HCT116 (cell line): ENCODE data around the gene FHDC1. TPM values are rescaled to one million over a fixed set of nuclear protein-coding genes. Genes with fewer than 3 reads are reported as not detected.
A peak's percentile ranks its signal among the peaks of the same experiment; 100 is the strongest.

Source experiments
- ATAC-seq: fragments of 200-7000 bp; cut with Tn5 transposase; 2 replicates; pipeline ENCODE4 v1.9.1; 2020; ENCODE audit warnings: mild to moderate bottlenecking, moderate library complexity
- BruUV-seq: library from RNA; stranded (reverse); fragments of 400-500 nt; replicated peaks from 2 replicates; lab custom pipeline; 2021; lab: Mats Ljungman, UMichigan
- CTCF ChIA-PET: fragments of 300-600 bp; sonication (Branson Sonifier 250); formaldehyde crosslinking; loops from one replicate; lab custom pipeline; 2021; ENCODE audit warnings: antibody characterized with exemption; lab: Charles Lee
- POLR2A ChIA-PET: fragments of 300-600, 350-600 bp; sonication (Branson Sonifier 250); formaldehyde crosslinking; loops from one replicate; lab custom pipeline; 2021; ENCODE audit warnings: antibody characterized with exemption; lab: Charles Lee
- RAD21 ChIA-PET, 2 experiments: fragments of 300-600 bp; sonication (Branson Sonifier 250); formaldehyde crosslinking; loops; one replicate each; lab custom pipeline; 2023; ENCODE audit warnings: low total read pairs in 2 of 2; ENCODE audit not compliant: uncharacterized antibody in 2 of 2, unreplicated experiment in 2 of 2, low non-redundant PET in 1 of 2; lab: Charles Lee
- DNase-seq: peaks from one replicate; pipeline ENCODE4 v3.0.0-alpha.2; 2010; ENCODE audit warnings: low read depth, low spot score
- H2AFZ ChIP-seq: fragments of 200-600 bp; shearing (Covaris generic), sonication (generic); 2 replicates; pipeline ENCODE4 v1.6.1; 2017; ENCODE audit warnings: low read depth, mixed run types, mixed read lengths, antibody characterized with exemption, low read length; ENCODE audit not compliant: poor library complexity, severe bottlenecking
- H3K27ac ChIP-seq: 2 replicates; pipeline ENCODE4 v1.5.1; 2012; ENCODE audit warnings: low read depth, low read length
- H3K27me3 ChIP-seq: fragments of 200-600 bp; sonication (generic); 2 replicates; pipeline ENCODE4 v1.6.1; 2016; ENCODE audit warnings: mixed run types, low read length, mixed read lengths; ENCODE audit not compliant: insufficient read depth
- H3K36me3 ChIP-seq, 2 experiments: fragments of 200-500 bp in 1 of 2; fragments of 200-600 bp in 1 of 2; sonication (Bioruptor generic) in 1 of 2; sonication (generic) in 1 of 2; 2 replicates each; pipeline versions ENCODE4 v1.5.1 to v1.6.1; 2014 to 2016; ENCODE audit warnings: low read length in 2 of 2, inconsistent platforms in 1 of 2, mixed read lengths in 1 of 2, mixed run types in 1 of 2; ENCODE audit not compliant: insufficient read depth in 2 of 2, control insufficient read depth in 1 of 2
- H3K4me1 ChIP-seq, 2 experiments: fragments of 200-600 bp in 1 of 2; sonication (generic) in 1 of 2; 2 replicates each; pipeline versions ENCODE4 v1.5.1 to v1.6.1; 2012 to 2017; ENCODE audit warnings: low read length in 2 of 2, inconsistent platforms in 1 of 2, mild to moderate bottlenecking in 1 of 2, mixed read lengths in 1 of 2, mixed run types in 1 of 2, moderate library complexity in 1 of 2; ENCODE audit not compliant: insufficient read depth in 2 of 2, control insufficient read depth in 1 of 2
- H3K4me2 ChIP-seq: fragments of 200-600 bp; sonication (generic); 2 replicates; pipeline ENCODE4 v1.6.1; 2017; ENCODE audit warnings: mixed run types, low read length, mixed read lengths
- H3K4me3 ChIP-seq, 2 experiments: fragments of 200-600 bp in 1 of 2; sonication (generic) in 1 of 2; replicated peaks in 1 of 2; 2 replicates each; pipeline ENCODE4 v1.5.1; 2011 to 2016; ENCODE audit warnings: low read length in 2 of 2, control low read depth in 1 of 2, low read depth in 1 of 2, mild to moderate bottlenecking in 1 of 2, mixed read lengths in 1 of 2, mixed run types in 1 of 2
- H3K79me2 ChIP-seq: fragments of 200-600 bp; sonication (generic); 2 replicates; pipeline ENCODE4 v1.6.1; 2017; ENCODE audit warnings: mild to moderate bottlenecking, mixed run types, low read length, moderate library complexity, mixed read lengths; ENCODE audit not compliant: insufficient read depth
- H3K9ac ChIP-seq: fragments of 200-600 bp; sonication (generic); 2 replicates; pipeline ENCODE4 v1.6.1; 2016; ENCODE audit warnings: low read length, mixed read lengths
- H3K9me2 ChIP-seq: fragments of 200-600 bp; sonication (generic), shearing (Covaris generic); 2 replicates; pipeline ENCODE4 v1.6.1; 2017; ENCODE audit warnings: mixed run types, mild to moderate bottlenecking, moderate library complexity; ENCODE audit not compliant: insufficient read depth
- H3K9me3 ChIP-seq, 2 experiments: fragments of 200-500 bp in 1 of 2; fragments of 200-600 bp in 1 of 2; sonication (Bioruptor generic) in 1 of 2; sonication (generic) in 1 of 2; 2 replicates each; pipeline ENCODE4 v1.6.1; 2014 to 2017; ENCODE audit warnings: low read length in 2 of 2, mixed read lengths in 2 of 2, inconsistent platforms in 1 of 2, low read depth in 1 of 2, mild to moderate bottlenecking in 1 of 2, mixed run types in 1 of 2, moderate library complexity in 1 of 2; ENCODE audit not compliant: control insufficient read depth in 1 of 2, insufficient read depth in 1 of 2
- H4K20me1 ChIP-seq: fragments of 200-600 bp; sonication (generic), shearing (Covaris generic); 2 replicates; pipeline ENCODE4 v1.6.1; 2017; ENCODE audit warnings: mixed run types, mild to moderate bottlenecking, moderate library complexity; ENCODE audit not compliant: insufficient read depth
- CTCF ChIP-seq, 3 experiments: fragments of 200-600 bp in 1 of 3; sonication (generic) in 1 of 3; IDR thresholded peaks in 2 of 3; conservative IDR thresholded peaks in 1 of 3; 2 replicates each; pipeline ENCODE4 v1.5.1; 2012 to 2017; ENCODE audit warnings: low read depth in 2 of 3, low read length in 2 of 3, antibody characterized with exemption in 1 of 3, borderline replicate concordance in 1 of 3, control low read depth in 1 of 3, mild to moderate bottlenecking in 1 of 3, mixed read lengths in 1 of 3, mixed run types in 1 of 3, moderate library complexity in 1 of 3; ENCODE audit not compliant: insufficient read depth in 1 of 3
- EGR1 ChIP-seq: IDR thresholded peaks from 2 replicates; pipeline ENCODE4 v1.6.1; 2012; ENCODE audit warnings: low read depth
- ELF1 ChIP-seq: IDR thresholded peaks from 2 replicates; pipeline ENCODE4 v1.6.1; 2012; ENCODE audit warnings: low read depth, borderline replicate concordance
- POLR2AphosphoS5 ChIP-seq: IDR thresholded peaks from 2 replicates; pipeline ENCODE4 v1.6.1; 2011; ENCODE audit warnings: mild to moderate bottlenecking, low read depth, low read length, moderate library complexity
- ZBTB33 ChIP-seq: IDR thresholded peaks from 2 replicates; pipeline ENCODE4 v1.6.1; 2011; ENCODE audit warnings: mild to moderate bottlenecking, low read length, moderate library complexity; ENCODE audit not compliant: insufficient replicate concordance; ENCODE audit errors: extremely low read depth
- ZFX ChIP-seq: fragments of 450-650 bp; IDR thresholded peaks from 2 replicates; pipeline ENCODE4 v1.6.1; 2017
- intact Hi-C: fragments of 100-400 bp; cut with micrococcal nuclease; formaldehyde crosslinking; loops from 2 replicates; pipeline ENCODE4 v1.10.0; 2022
- total RNA-seq: library from RNA; stranded (reverse); gene quantifications from one replicate; pipeline ENCODE4 v1.2.1, GENCODE V29; 2021; ENCODE audit not compliant: unreplicated experiment
- TF ChIP-seq, protein P1 (sequence below): IDR thresholded peaks from 2 replicates; pipeline ENCODE4 v1.6.1; 2012; ENCODE audit warnings: low read depth

The FHDC1 gene
- total RNA-seq, 1 experiment from 2014 or later = 1.8 TPM

- TF ChIP-seq, protein P1, sequence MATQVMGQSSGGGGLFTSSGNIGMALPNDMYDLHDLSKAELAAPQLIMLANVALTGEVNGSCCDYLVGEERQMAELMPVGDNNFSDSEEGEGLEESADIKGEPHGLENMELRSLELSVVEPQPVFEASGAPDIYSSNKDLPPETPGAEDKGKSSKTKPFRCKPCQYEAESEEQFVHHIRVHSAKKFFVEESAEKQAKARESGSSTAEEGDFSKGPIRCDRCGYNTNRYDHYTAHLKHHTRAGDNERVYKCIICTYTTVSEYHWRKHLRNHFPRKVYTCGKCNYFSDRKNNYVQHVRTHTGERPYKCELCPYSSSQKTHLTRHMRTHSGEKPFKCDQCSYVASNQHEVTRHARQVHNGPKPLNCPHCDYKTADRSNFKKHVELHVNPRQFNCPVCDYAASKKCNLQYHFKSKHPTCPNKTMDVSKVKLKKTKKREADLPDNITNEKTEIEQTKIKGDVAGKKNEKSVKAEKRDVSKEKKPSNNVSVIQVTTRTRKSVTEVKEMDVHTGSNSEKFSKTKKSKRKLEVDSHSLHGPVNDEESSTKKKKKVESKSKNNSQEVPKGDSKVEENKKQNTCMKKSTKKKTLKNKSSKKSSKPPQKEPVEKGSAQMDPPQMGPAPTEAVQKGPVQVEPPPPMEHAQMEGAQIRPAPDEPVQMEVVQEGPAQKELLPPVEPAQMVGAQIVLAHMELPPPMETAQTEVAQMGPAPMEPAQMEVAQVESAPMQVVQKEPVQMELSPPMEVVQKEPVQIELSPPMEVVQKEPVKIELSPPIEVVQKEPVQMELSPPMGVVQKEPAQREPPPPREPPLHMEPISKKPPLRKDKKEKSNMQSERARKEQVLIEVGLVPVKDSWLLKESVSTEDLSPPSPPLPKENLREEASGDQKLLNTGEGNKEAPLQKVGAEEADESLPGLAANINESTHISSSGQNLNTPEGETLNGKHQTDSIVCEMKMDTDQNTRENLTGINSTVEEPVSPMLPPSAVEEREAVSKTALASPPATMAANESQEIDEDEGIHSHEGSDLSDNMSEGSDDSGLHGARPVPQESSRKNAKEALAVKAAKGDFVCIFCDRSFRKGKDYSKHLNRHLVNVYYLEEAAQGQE = no peak
- TF ChIP-seq, all 23 proteins: peak for 0
These were observed 66.0 kb downstream of the FHDC1 start (continued) for GRCh38 chr4:153002110-153002509.

DNA sequence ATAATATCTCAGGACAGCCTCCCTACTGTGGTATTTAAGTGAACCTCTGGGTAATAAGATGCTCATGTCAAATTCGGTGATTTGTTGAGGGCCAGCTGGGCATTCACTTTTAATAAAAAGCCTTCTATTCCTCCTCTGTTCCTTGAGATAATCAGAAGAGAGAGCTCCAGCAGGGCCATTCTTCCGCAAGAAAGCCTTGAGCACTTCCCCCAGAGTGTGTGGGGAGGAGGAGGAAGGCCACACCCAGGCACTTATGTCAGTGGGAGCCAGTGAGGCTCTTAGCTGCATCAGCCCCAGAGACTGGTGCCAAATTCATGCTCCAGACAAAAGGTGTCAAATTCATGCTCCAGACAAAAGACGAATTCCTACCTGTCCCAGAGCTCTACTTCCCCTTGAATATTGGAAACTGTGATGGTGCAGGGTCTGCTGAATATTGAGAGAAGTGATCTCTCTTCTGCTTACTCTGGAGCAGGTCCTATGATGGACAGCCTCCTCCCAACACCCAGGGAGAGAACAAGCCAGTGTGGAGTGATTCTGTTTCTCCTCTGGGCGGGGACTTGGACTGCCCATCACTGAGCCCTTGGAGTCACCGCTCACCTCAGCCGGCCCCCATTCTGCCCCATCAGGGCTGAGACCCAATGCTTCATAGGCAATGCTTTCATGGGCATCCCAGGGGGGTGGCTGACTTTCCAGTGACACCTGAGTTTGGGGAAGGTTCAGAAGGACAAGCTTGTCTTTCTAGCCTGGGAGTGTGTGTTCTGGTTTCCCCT is 68.1 kb downstream of the FHDC1 start:
- TF ChIP-seq, protein P1 = no peak
- TF ChIP-seq EGR1 = no peak
- no peak for TF ChIP-seq POLR2AphosphoS5
- no peak for TF ChIP-seq ZBTB33
- no peak for TF ChIP-seq CTCF (IDR thresholded peaks at IDR 0.05 in 2 of 3, conservative IDR thresholded peaks at IDR 0.05 in 1 of 3; ENCODE audit: borderline replicate concordance in 1 of 3, insufficient read depth in 1 of 3, low read depth in 2 of 3, low read length in 2 of 3)
- TF ChIP-seq ZFX = no peak
- TF ChIP-seq ELF1 = no peak
- H3K79me2 ChIP-seq = no peaks in the 10 kb centered on the region
- no TSS peak for BruUV-seq
- no peak overlapping the region for H3K4me2 ChIP-seq
- H2AFZ ChIP-seq = no peak overlapping the region
- no peaks in the 10 kb centered on the region for H3K9me2 ChIP-seq
- no peaks in the 10 kb centered on the region for H3K4me1 ChIP-seq
- ATAC-seq (0 out of 2 replicates have a peak, but pooled peaks have one; percentile 32), DNase-seq (no peak)
- no peak overlapping the region for H3K4me3 ChIP-seq
- intact Hi-C loops = no loop called here
- no peaks in the 10 kb centered on the region for H3K27me3 ChIP-seq
- H4K20me1 ChIP-seq = no peaks in the 10 kb centered on the region
- CTCF ChIA-PET = no interaction called here
- no peak overlapping the region for H3K9ac ChIP-seq
- POLR2A ChIA-PET = no interaction called here
- no peak overlapping the region for H3K27ac ChIP-seq
- H3K9me3 ChIP-seq = no peaks in the 10 kb centered on the region
- no peaks in the 10 kb centered on the region for H3K36me3 ChIP-seq
- RAD21 ChIA-PET = no interaction called here
